NB4 (cell line): ENCODE data around the gene CACNA2D3.

Experiments used
- POLR2A ChIP-seq: IDR thresholded peaks from 2 replicates; pipeline ENCODE4 v1.6.1; 2011; ENCODE audit warnings: mild to moderate bottlenecking; ENCODE audit not compliant: insufficient read length; ENCODE audit errors: extremely low read depth
- TF ChIP-seq, protein P1 (sequence below): IDR thresholded peaks from one replicate; pipeline ENCODE4 v1.5.1; 2012; ENCODE audit warnings: low read depth, low read length
- TF ChIP-seq, protein P2 (sequence below): IDR thresholded peaks from 2 replicates; pipeline ENCODE4 v1.6.1; 2011; ENCODE audit warnings: low read depth, low read length

DNA sequence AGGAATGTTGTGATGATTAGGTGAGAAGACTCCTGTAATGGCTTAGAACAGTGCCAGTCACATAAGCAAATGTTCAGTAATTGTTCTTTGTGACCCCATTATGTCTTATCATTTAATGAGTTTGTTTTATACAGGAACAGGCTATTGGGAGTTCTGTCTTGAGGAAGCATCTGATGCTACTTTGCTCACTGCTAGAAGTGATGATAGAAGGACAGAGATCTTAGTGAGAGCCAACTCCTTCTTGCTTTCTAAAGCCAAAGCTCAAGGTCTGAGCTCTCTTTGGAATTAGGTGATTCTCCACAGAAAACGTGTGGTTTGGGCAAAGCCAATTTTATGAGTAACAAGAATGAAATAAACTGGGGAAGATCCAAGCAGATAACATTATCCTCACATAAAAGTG lies 590.7 kb downstream of the CACNA2D3 start:
- TF ChIP-seq, protein P1, sequence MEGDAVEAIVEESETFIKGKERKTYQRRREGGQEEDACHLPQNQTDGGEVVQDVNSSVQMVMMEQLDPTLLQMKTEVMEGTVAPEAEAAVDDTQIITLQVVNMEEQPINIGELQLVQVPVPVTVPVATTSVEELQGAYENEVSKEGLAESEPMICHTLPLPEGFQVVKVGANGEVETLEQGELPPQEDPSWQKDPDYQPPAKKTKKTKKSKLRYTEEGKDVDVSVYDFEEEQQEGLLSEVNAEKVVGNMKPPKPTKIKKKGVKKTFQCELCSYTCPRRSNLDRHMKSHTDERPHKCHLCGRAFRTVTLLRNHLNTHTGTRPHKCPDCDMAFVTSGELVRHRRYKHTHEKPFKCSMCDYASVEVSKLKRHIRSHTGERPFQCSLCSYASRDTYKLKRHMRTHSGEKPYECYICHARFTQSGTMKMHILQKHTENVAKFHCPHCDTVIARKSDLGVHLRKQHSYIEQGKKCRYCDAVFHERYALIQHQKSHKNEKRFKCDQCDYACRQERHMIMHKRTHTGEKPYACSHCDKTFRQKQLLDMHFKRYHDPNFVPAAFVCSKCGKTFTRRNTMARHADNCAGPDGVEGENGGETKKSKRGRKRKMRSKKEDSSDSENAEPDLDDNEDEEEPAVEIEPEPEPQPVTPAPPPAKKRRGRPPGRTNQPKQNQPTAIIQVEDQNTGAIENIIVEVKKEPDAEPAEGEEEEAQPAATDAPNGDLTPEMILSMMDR = no peak
- TF ChIP-seq, protein P2, sequence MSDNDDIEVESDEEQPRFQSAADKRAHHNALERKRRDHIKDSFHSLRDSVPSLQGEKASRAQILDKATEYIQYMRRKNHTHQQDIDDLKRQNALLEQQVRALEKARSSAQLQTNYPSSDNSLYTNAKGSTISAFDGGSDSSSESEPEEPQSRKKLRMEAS = no peak
- TF ChIP-seq POLR2A = no peak
